ENCODE results near the gene SNRNP200. TPM values are rescaled to one million over a fixed set of nuclear protein-coding genes. Genes with fewer than 3 reads are reported as not detected.

SNRNP200 gene
- 79.3 TPM for polyA plus RNA-seq

GRCh38 chr2:96305091-96305978 is at the start of gene SNRNP200:
SNRNP200 (minus strand) TSS chr2:96305546; CDS start chr2:96305437, 109 bp downstream.
- H3K4me1 Mint-ChIP-seq: peaks cover 28 to 36% (median 35%) of the 10 kb centered on the region in 3 donors
- H3K27me3 Mint-ChIP-seq: no peaks in the 10 kb centered on the region
- peak within 1 kb of the TSS; percentile 92 to 100 (median 99) for H3K27ac Mint-ChIP-seq
- peak within 1 kb of the TSS; percentile 95 to 100 (median 99) for H3K4me3 Mint-ChIP-seq
- no peaks in the 10 kb centered on the region for H3K9me3 Mint-ChIP-seq
- peaks cover 6% of the 10 kb centered on the region for H3K36me3 Mint-ChIP-seq

- Mint-ChIP-seq H3K27ac (no peak overlapping the region), H3K4me1 (no peaks in the 10 kb centered on the region), H3K36me3 (no peaks in the 10 kb centered on the region), H3K9me3 (no peaks in the 10 kb centered on the region), H3K27me3 (no peaks in the 10 kb centered on the region), H3K4me3 (no peak overlapping the region)
Observed at GRCh38 chr2:96354492-96354891, 49.1 kb upstream of the SNRNP200 start.

- Mint-ChIP-seq H3K36me3 (no peaks in the 10 kb centered on the region), H3K27me3 (no peaks in the 10 kb centered on the region), H3K9me3 (no peaks in the 10 kb centered on the region), H3K4me1 (no peaks in the 10 kb centered on the region), H3K27ac (no peak overlapping the region), H3K4me3 (no peak overlapping the region)
Observed at GRCh38 chr2:96353606-96354101, 48.3 kb upstream of the SNRNP200 start.

DNA sequence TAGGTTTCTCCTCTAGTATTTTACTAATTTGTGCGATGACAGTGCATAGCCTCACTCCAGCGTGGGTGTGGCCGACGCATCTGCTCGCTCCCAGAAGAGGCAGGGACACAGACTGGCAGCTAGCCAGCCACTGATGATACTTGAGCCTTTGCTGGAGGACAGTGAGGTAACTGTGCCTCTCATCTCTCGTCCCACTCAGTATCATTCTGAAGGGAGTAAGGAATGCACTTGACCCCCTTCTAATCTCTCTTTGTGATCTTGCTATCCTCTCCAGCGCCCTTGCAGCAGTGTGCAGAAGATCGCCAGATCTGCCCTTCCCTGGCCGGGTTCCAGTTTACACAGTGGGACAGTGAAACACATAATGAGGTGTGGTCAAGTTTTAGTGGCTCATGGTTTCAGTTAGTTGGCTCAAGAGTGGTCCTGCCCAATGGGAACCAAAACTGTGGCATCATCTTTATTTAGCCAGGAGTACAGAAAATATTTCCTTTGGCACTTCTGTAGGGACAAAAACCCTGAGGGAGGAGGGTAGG is 47.8 kb upstream of the SNRNP200 start:
- H3K4me3 Mint-ChIP-seq: no peak overlapping the region
- no peaks in the 10 kb centered on the region for H3K4me1 Mint-ChIP-seq
- H3K36me3 Mint-ChIP-seq: no peaks in the 10 kb centered on the region
- no peaks in the 10 kb centered on the region for H3K9me3 Mint-ChIP-seq
- H3K27me3 Mint-ChIP-seq: no peaks in the 10 kb centered on the region
- H3K27ac Mint-ChIP-seq: no peak overlapping the region

- peaks cover 3% of the 10 kb centered on the region for H3K36me3 Mint-ChIP-seq
Observed at GRCh38 chr2:96347395-96347794, 42.0 kb upstream of the SNRNP200 start.

GRCh38 chr2:96345868-96346462 is 40.6 kb upstream of the SNRNP200 start:
- H3K27me3 Mint-ChIP-seq: no peaks in the 10 kb centered on the region
- peak overlapping the region in 1 of 4 donors; percentile 36 for H3K4me3 Mint-ChIP-seq
- H3K27ac Mint-ChIP-seq: peak overlapping the region in 1 of 3 donors; percentile 90
- peaks cover 28 to 41% (median 37%) of the 10 kb centered on the region in 3 donors for H3K4me1 Mint-ChIP-seq
- peaks cover 3% of the 10 kb centered on the region for H3K36me3 Mint-ChIP-seq
- no peaks in the 10 kb centered on the region for H3K9me3 Mint-ChIP-seq

More at GRCh38 chr2:96347395-96347794, 42.0 kb upstream of the SNRNP200 start:
- no peaks in the 10 kb centered on the region for H3K27me3 Mint-ChIP-seq
- H3K4me3 Mint-ChIP-seq: no peak overlapping the region
- peak overlapping the region in 1 of 3 donors; percentile 31 for H3K27ac Mint-ChIP-seq
- H3K9me3 Mint-ChIP-seq: no peaks in the 10 kb centered on the region
- H3K4me1 Mint-ChIP-seq: peaks cover 23 to 28% (median 28%) of the 10 kb centered on the region in 3 donors

GRCh38 chr2:96345438-96345837 is 40.1 kb upstream of the SNRNP200 start:
- peak overlapping the region in 2 of 4 donors; percentile 36 to 80 for H3K4me3 Mint-ChIP-seq
- peak overlapping the region; percentile 76 to 91 (median 90) for H3K27ac Mint-ChIP-seq
- H3K9me3 Mint-ChIP-seq: no peaks in the 10 kb centered on the region
- H3K4me1 Mint-ChIP-seq: peaks cover 28 to 44% (median 40%) of the 10 kb centered on the region in 3 donors
- H3K27me3 Mint-ChIP-seq: no peaks in the 10 kb centered on the region
- peaks cover 3% of the 10 kb centered on the region for H3K36me3 Mint-ChIP-seq

DNA sequence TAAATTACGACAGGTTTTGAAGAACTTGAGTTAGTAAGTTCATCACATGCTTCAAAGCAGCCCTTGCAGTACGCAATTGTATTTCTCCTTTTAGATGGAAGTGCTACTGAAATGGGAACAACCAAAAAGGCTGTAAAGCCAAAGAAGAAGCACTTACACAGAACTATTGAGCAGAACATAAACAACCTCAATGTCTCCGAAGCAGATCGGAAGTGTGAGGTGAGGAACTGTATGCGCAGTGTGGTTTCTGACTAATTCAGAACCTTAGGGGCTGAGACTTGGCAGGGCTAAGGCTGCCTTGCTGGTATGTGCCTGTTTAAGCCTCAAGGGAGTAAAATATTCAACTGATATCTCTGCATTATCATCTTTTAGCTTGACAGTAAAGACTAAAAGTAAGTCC is 38.7 kb upstream of the SNRNP200 start:
- peaks cover 5% of the 10 kb centered on the region for H3K36me3 Mint-ChIP-seq
- H3K4me1 Mint-ChIP-seq: peaks cover 28 to 48% (median 40%) of the 10 kb centered on the region in 3 donors
- H3K27me3 Mint-ChIP-seq: no peaks in the 10 kb centered on the region
- peak overlapping the region; percentile 10 to 82 (median 64) for H3K27ac Mint-ChIP-seq
- peak overlapping the region; percentile 17 to 83 (median 54) for H3K4me3 Mint-ChIP-seq
- H3K9me3 Mint-ChIP-seq: no peaks in the 10 kb centered on the region

- Mint-ChIP-seq H3K4me3 (peak overlapping the region; percentile 1 to 72 (median 19)), H3K27me3 (no peaks in the 10 kb centered on the region), H3K9me3 (no peaks in the 10 kb centered on the region), H3K36me3 (peaks cover 5% of the 10 kb centered on the region), H3K4me1 (peaks cover 33 to 53% (median 42%) of the 10 kb centered on the region in 3 donors), H3K27ac (peak overlapping the region; percentile 10 to 95 (median 10))
Observed at GRCh38 chr2:96342085-96342484, 36.7 kb upstream of the SNRNP200 start.

DNA sequence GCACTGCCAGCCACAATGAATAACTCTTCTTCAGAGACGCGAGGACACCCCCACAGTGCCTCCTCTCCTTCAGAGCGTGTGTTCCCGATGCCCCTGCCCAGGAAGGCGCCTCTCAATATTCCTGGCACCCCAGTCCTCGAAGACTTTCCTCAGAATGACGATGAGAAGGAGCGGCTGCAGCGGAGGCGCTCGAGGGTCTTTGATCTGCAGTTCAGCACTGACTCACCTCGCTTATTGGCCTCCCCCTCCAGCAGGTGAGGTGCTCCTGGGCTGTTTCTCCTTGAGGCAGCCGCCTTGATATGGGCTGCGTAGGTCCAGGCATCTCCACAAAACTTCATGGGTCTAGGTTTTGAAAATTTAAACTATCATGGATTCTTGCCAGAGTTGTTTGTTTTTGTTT is 36.3 kb upstream of the SNRNP200 start:
- Mint-ChIP-seq H3K4me1 (peaks cover 38 to 56% (median 46%) of the 10 kb centered on the region in 3 donors), H3K36me3 (peaks cover 3% of the 10 kb centered on the region), H3K4me3 (peak overlapping the region in 3 of 4 donors; percentile 16 to 72 (median 20)), H3K9me3 (no peaks in the 10 kb centered on the region), H3K27me3 (no peaks in the 10 kb centered on the region), H3K27ac (peak overlapping the region in 1 of 3 donors; percentile 10)

DNA sequence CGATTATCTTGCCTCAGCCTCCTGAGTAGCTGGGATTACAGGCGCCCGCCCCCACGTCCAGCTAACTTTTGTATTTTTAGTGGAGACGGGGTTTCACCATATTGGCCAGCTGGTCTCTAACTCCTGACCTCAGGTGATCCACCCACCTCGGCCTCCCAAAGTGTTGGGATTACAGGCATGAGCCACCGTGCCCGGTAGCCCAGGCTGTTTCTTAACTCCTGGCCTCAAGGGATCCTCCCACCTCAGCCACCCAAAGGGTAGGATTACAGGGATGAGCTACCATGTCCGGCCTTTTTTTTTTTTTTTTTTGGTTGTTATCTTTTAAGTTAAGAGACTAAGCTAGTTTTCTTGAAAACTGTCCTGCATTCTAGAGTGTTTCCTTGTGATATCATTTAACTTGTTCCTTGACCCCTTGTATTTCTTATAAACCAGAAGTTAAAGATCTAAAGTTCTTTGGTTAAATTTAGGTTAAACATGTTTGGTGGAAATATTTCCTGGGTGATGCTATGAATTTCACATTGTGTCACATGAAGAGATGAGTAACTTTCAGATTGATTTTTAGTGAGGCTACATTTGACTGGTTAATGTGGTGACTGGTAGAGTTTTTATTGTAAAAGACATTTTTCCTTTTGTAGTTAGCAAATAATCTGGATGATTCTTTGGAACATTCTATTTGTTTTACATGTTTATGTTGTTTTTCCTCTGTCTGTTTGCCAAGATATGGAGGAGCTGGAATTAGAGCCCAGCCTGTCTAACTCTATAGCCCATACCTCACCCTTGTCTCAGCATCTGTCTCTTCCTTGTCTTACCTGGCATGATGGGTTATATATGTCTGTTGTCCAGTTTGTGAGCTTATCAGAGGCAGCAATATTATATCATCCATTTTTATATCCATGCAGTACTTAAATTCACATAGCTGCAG is 35.4 kb upstream of the SNRNP200 start:
- Mint-ChIP-seq H3K4me1 (peaks cover 44 to 62% (median 49%) of the 10 kb centered on the region in 3 donors), H3K27me3 (no peaks in the 10 kb centered on the region), H3K9me3 (no peaks in the 10 kb centered on the region), H3K4me3 (peak overlapping the region in 2 of 4 donors; percentile 53 to 87), H3K36me3 (peaks cover 2% of the 10 kb centered on the region), H3K27ac (peak overlapping the region in 1 of 3 donors; percentile 10)

- H3K27me3 Mint-ChIP-seq: no peaks in the 10 kb centered on the region
- H3K27ac Mint-ChIP-seq: peak overlapping the region; percentile 59 to 87 (median 79)
- peak overlapping the region in 3 of 4 donors; percentile 39 to 76 (median 47) for H3K4me3 Mint-ChIP-seq
- peaks cover 25 to 41% (median 35%) of the 10 kb centered on the region in 3 donors for H3K4me1 Mint-ChIP-seq
- H3K9me3 Mint-ChIP-seq: no peaks in the 10 kb centered on the region
- peaks cover 2% of the 10 kb centered on the region for H3K36me3 Mint-ChIP-seq
Observed at GRCh38 chr2:96336873-96337272, 31.5 kb upstream of the SNRNP200 start.

GRCh38 chr2:96336104-96336775 is 30.9 kb upstream of the SNRNP200 start:
- peaks cover 2% of the 10 kb centered on the region for H3K36me3 Mint-ChIP-seq
- H3K27me3 Mint-ChIP-seq: no peaks in the 10 kb centered on the region
- peak overlapping the region; percentile 76 to 93 (median 89) for H3K4me3 Mint-ChIP-seq
- H3K4me1 Mint-ChIP-seq: peaks cover 24 to 36% (median 30%) of the 10 kb centered on the region in 3 donors
- no peaks in the 10 kb centered on the region for H3K9me3 Mint-ChIP-seq
- peak overlapping the region; percentile 79 to 87 (median 84) for H3K27ac Mint-ChIP-seq

All from IgD-negative memory B cell (primary cell).